ENCODE measurements around the gene LNPEP. TPM values are rescaled to one million over a fixed set of nuclear protein-coding genes. Genes with fewer than 3 reads are reported as not detected.

Gene LNPEP
- total RNA-seq, 6 donors from 2014 or later = 28.9 to 67.2 (median 42.7) TPM

DNA sequence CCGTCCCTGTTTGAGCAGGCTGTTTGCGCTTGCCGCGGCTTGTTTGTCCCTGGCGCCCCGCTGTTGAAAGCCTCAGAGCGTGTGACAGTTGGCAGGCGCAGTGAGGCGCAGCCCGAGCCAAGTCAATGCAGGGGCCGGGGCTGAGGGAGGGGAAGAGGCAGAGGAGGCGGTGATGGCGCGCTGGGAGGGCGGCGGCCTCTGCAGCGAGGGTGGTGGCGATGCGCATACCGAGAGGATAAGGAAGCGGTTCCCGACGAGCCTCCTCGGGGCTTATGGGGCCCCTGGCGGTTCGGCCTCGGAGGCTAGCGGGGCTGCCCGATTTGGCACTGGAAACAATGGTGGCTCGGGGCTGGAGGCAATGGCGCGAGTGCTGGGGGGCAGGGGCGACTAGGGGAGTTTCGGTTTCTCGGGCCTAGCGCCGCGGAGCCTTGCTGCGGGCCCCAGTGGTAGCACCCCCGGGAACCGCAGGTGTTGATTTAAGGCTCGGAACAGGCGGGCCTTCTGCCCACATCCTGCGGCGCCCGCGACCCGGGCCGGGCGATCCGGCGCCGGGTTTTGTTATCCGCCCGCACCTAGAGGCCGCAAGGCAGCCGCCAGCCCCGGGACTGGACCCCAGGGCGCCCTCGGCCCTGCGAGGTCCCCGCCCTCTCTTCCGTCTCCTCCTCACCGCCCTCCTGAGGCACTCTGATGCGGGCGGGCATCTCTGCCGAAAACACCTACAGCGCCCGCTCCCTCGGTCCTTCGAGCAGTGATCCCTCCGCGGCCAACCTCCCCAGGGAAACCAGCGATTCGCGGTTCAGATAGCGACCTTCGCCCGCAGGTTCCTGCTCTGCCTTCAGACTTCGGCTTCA is 947 bp upstream of the LNPEP start:
- Histone ChIP-seq H3K27me3 (no peaks in the 10 kb centered on the region), H3K4me1 (peaks cover 27 to 39% (median 31%) of the 10 kb centered on the region in 4 donors), H3K27ac (peak overlapping the region; percentile 95 to 99 (median 96)), H3K9me3 (no peaks in the 10 kb centered on the region), H3K36me3 (no peaks in the 10 kb centered on the region), H3K4me3 (peak overlapping the region; percentile 69 to 94 (median 80))
- ATAC-seq (ENCODE audit: low FRiP score in 2 of 2) (peak; percentile 95 to 97), DNase-seq (peak; percentile 95 to 99)
- 0% methylated on average over 35 to 57 of the region's 80 CpGs for WGBS, 2 donors
- peak in 1 of 4 donors; percentile 59 for TF ChIP-seq EP300 (IDR thresholded peaks at IDR 0.05)
- peak; percentile 46 to 84 (median 70) for TF ChIP-seq POLR2A (IDR thresholded peaks at IDR 0.05)
- peak; percentile 23 to 71 for TF ChIP-seq POLR2AphosphoS5 (IDR thresholded peaks at IDR 0.05)
- TF ChIP-seq, protein P1, sequence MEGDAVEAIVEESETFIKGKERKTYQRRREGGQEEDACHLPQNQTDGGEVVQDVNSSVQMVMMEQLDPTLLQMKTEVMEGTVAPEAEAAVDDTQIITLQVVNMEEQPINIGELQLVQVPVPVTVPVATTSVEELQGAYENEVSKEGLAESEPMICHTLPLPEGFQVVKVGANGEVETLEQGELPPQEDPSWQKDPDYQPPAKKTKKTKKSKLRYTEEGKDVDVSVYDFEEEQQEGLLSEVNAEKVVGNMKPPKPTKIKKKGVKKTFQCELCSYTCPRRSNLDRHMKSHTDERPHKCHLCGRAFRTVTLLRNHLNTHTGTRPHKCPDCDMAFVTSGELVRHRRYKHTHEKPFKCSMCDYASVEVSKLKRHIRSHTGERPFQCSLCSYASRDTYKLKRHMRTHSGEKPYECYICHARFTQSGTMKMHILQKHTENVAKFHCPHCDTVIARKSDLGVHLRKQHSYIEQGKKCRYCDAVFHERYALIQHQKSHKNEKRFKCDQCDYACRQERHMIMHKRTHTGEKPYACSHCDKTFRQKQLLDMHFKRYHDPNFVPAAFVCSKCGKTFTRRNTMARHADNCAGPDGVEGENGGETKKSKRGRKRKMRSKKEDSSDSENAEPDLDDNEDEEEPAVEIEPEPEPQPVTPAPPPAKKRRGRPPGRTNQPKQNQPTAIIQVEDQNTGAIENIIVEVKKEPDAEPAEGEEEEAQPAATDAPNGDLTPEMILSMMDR (IDR thresholded peaks at IDR 0.05) = peak in 4 of 6 experiments; percentile 42 to 64 (median 50)

GRCh38 chr5:96936431-96937320 is 796 bp downstream of the LNPEP start:
- no peaks in the 10 kb centered on the region for H3K36me3 ChIP-seq
- ATAC-seq (ENCODE audit: low FRiP score in 2 of 2) = peak in 1 of 2 donors; percentile 1
- H3K9me3 ChIP-seq = no peaks in the 10 kb centered on the region
- TF ChIP-seq, protein P1 (IDR thresholded peaks at IDR 0.05) = no peak
- TF ChIP-seq POLR2AphosphoS5 (IDR thresholded peaks at IDR 0.05) = peak in 1 of 2 donors; percentile 14
- peak in 1 of 2 donors; percentile 56 for DNase-seq
- 0% methylated on average over 6 to 27 of the region's 27 CpGs for WGBS, 2 donors
- peak overlapping the region; percentile 69 to 94 (median 80) for H3K4me3 ChIP-seq
- H3K4me1 ChIP-seq = peaks cover 27 to 39% (median 31%) of the 10 kb centered on the region in 4 donors
- H3K27ac ChIP-seq = peak overlapping the region; percentile 95 to 99 (median 96)
- H3K27me3 ChIP-seq = no peaks in the 10 kb centered on the region

- 73 to 92% methylated on average over 3 of the region's 3 CpGs for WGBS, 2 donors
- Histone ChIP-seq H3K9me3 (no peaks in the 10 kb centered on the region), H3K27me3 (no peaks in the 10 kb centered on the region), H3K4me1 (peaks cover 10 to 20% (median 11%) of the 10 kb centered on the region in 4 donors), H3K27ac (no peak overlapping the region), H3K36me3 (no peaks in the 10 kb centered on the region), H3K4me3 (no peak overlapping the region)
- no peak for DNase-seq
- TF ChIP-seq POLR2AphosphoS5 (IDR thresholded peaks at IDR 0.05) (no peak), EP300 (IDR thresholded peaks at IDR 0.05) (no peak), POLR2A (IDR thresholded peaks at IDR 0.05) (no peak)
- TF ChIP-seq, protein P1 (IDR thresholded peaks at IDR 0.05) = no peak
- no peak for ATAC-seq (ENCODE audit: low FRiP score in 2 of 2)
Measured at GRCh38 chr5:96940586-96940985, 4.7 kb downstream of the LNPEP start.

- 80 to 95% methylated on average over 4 of the region's 4 CpGs for WGBS, 2 donors
- DNase-seq (no peak), ATAC-seq (ENCODE audit: low FRiP score in 2 of 2) (no peak)
- H3K36me3 ChIP-seq = no peaks in the 10 kb centered on the region
- H3K27ac ChIP-seq = no peak overlapping the region
- no peak overlapping the region for H3K4me3 ChIP-seq
- H3K4me1 ChIP-seq = peaks cover 10 to 20% (median 13%) of the 10 kb centered on the region in 4 donors
- no peaks in the 10 kb centered on the region for H3K27me3 ChIP-seq
- no peak for TF ChIP-seq POLR2A (IDR thresholded peaks at IDR 0.05)
- TF ChIP-seq, protein P1 (IDR thresholded peaks at IDR 0.05) = no peak
- TF ChIP-seq POLR2AphosphoS5 (IDR thresholded peaks at IDR 0.05) = no peak
- TF ChIP-seq EP300 (IDR thresholded peaks at IDR 0.05) = no peak
- no peaks in the 10 kb centered on the region for H3K9me3 ChIP-seq
Measured at GRCh38 chr5:96941140-96941539, 5.3 kb downstream of the LNPEP start.
